ENCODE results near the gene SPPL2C. TPM values are rescaled to one million over a fixed set of nuclear protein-coding genes. Genes with fewer than 3 reads are reported as not detected.

SPPL2C gene
- total RNA-seq, 1 experiment from 2014 or later = not detected

DNA sequence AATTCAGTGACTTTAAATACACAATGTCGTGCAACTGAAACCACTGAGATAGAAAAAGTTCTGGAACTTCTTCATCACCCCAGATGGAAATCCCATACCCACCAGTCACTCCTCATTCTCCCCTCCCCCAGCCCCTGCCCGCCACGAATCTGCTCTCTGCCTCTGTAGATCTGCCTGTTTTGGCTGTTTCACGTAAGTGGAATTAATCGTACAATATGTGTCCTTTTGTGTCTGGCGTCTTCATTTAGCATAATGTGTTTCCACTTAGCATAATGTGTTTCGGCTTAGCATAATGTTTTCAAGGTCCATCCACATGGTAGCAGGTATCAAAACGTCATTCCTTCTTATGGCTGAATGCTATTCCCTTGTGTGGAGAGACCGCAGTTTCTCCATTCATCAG, 3.5 kb upstream of the SPPL2C start (continued):
- TF ChIP-seq, protein P1, sequence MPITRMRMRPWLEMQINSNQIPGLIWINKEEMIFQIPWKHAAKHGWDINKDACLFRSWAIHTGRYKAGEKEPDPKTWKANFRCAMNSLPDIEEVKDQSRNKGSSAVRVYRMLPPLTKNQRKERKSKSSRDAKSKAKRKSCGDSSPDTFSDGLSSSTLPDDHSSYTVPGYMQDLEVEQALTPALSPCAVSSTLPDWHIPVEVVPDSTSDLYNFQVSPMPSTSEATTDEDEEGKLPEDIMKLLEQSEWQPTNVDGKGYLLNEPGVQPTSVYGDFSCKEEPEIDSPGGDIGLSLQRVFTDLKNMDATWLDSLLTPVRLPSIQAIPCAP (CRISPR knock-in tag; IDR thresholded peaks at IDR 0.05) = no peak
- no peak for TF ChIP-seq HMGA2 (CRISPR knock-in tag; IDR thresholded peaks at IDR 0.05)
- no peak for TF ChIP-seq ARID4B (CRISPR knock-in tag; IDR thresholded peaks at IDR 0.05; ENCODE audit: borderline replicate concordance)

DNA sequence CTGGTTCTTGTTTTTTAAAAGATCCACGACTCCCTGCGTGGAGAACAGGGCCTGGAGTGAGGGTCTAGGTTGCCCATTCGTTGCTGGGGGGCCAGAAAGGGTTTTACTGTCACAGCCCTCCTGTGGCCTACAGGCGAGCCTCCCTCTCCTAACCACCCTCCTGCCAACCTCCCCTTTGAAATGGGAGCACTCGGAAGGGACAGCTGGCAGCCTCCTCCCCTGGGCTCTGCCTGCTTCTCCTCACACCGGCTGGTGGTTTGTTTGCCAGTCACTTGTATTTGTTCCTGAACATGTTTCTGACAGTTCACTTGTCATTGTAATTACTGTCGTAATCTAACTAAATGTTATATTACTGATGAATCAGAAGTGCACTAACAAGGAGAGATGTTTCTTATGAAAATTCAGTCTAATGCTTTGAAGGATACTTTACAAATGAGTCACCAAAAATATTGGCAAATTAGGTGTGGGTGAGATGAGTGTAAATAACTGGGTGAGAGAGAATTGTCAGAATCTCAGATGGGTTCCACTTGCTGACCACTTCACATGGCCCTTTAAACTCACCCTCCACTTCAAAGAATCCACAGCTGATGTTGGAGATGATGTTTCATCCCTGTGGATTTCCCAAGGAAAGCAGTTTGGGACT, 2.7 kb upstream of the SPPL2C start:
- Mint-ChIP-seq H3K9me3 (no peaks in the 10 kb centered on the region), H3K4me1 (0 out of 2 replicates have a peak, but pooled peaks cover 2% of the 10 kb centered on the region), H3K27ac (no peak overlapping the region), H3K4me3 (no peak overlapping the region), H3K36me3 (no peaks in the 10 kb centered on the region), H3K27me3 (ENCODE audit: low read depth) (no peaks in the 10 kb centered on the region; the same call in 1 of the 2 replicates)
- ChIA-PET CTCF (interaction anchor here (1.0 to 2.0 kb wide), 3 partner anchors 10 to 194 kb away, joined by 4 to 11 read pairs (median 4); no protein-coding TSS in a partner anchor), POLR2A (no interaction called here)
- no peak for ATAC-seq
- no peak for DNase-seq (ENCODE audit: low spot score)
- TF ChIP-seq, protein P2, sequence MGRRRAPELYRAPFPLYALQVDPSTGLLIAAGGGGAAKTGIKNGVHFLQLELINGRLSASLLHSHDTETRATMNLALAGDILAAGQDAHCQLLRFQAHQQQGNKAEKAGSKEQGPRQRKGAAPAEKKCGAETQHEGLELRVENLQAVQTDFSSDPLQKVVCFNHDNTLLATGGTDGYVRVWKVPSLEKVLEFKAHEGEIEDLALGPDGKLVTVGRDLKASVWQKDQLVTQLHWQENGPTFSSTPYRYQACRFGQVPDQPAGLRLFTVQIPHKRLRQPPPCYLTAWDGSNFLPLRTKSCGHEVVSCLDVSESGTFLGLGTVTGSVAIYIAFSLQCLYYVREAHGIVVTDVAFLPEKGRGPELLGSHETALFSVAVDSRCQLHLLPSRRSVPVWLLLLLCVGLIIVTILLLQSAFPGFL (CRISPR knock-in tag; IDR thresholded peaks at IDR 0.05; ENCODE audit: borderline replicate concordance) = no peak
- TF ChIP-seq NFYB (CRISPR knock-in tag; conservative IDR thresholded peaks at IDR 0.05; ENCODE audit: low read depth) (no peak), PRDM15 (CRISPR knock-in tag; IDR thresholded peaks at IDR 0.05) (no peak), ATF1 (CRISPR knock-in tag; IDR thresholded peaks at IDR 0.05) (no peak), ATF2 (CRISPR knock-in tag; IDR thresholded peaks at IDR 0.05; ENCODE audit: borderline replicate concordance, low read depth) (no peak), SOX15 (CRISPR knock-in tag; IDR thresholded peaks at IDR 0.05) (no peak), FOXP1 (CRISPR knock-in tag; IDR thresholded peaks at IDR 0.05; ENCODE audit: borderline replicate concordance) (no peak), ZNF219 (CRISPR knock-in tag; IDR thresholded peaks at IDR 0.05; ENCODE audit: borderline replicate concordance) (no peak), GTF2I (CRISPR knock-in tag; conservative IDR thresholded peaks at IDR 0.05) (no peak), CREB1 (CRISPR knock-in tag; IDR thresholded peaks at IDR 0.05) (no peak), NFE2L1 (CRISPR knock-in tag; IDR thresholded peaks at IDR 0.05) (no peak), PRRX2 (CRISPR knock-in tag; IDR thresholded peaks at IDR 0.05) (no peak), ZMAT4 (CRISPR knock-in tag; IDR thresholded peaks at IDR 0.05) (no peak), AR (CRISPR knock-in tag; IDR thresholded peaks at IDR 0.05) (no peak), ETV6 (CRISPR knock-in tag; IDR thresholded peaks at IDR 0.05) (no peak)
